Limb (tissue), 2 donors: ENCODE measurements around the gene PYGB.
A peak's percentile ranks its signal among the peaks of the same experiment; 100 is the strongest.

Experiments
- DNase-seq, 2 donors: peaks; one replicate each; pipeline ENCODE4 v3.0.0-alpha.2; 2016; ENCODE audit errors: extremely low spot score in 2 of 2

PYGB gene

GRCh38 chr20:25247956-25248785, at the start of gene PYGB:
Gene PYGB (plus strand): TSS chr20:25248085. CDS start chr20:25248179, 94 bp downstream.
- peak; percentile 75 to 93 for DNase-seq

- DNase-seq, result no peak
These were observed 49.1 kb upstream of the PYGB start for GRCh38 chr20:25198663-25199383.

GRCh38 chr20:25199473-25200260, 48.2 kb upstream of the PYGB start:
- no peak for DNase-seq

GRCh38 chr20:25203089-25203488, 44.8 kb upstream of the PYGB start:
- no peak for DNase-seq

- DNase-seq, result no peak
These were observed 44.0 kb upstream of the PYGB start for GRCh38 chr20:25203871-25204320.

- DNase-seq, result no peak
These were observed 43.2 kb upstream of the PYGB start for GRCh38 chr20:25204550-25205276.

GRCh38 chr20:25205277-25206062, 42.4 kb upstream of the PYGB start:
- peak in 1 of 2 donors; percentile 25 for DNase-seq

GRCh38 chr20:25206063-25206403, 41.9 kb upstream of the PYGB start:
- no peak for DNase-seq

- DNase-seq, result no peak
These were observed 41.3 kb upstream of the PYGB start for GRCh38 chr20:25206548-25206947.

- DNase-seq, result no peak
These were observed 40.5 kb upstream of the PYGB start for GRCh38 chr20:25207149-25207959.

- no peak for DNase-seq
These were observed 39.8 kb upstream of the PYGB start for GRCh38 chr20:25207960-25208534.

GRCh38 chr20:25209400-25209799, 38.5 kb upstream of the PYGB start:
- no peak for DNase-seq

GRCh38 chr20:25209911-25210310, 38.0 kb upstream of the PYGB start:
- no peak for DNase-seq

GRCh38 chr20:25211273-25211672, 36.6 kb upstream of the PYGB start:
- no peak for DNase-seq

- DNase-seq, result no peak
These were observed 35.6 kb upstream of the PYGB start for GRCh38 chr20:25212242-25212641.

GRCh38 chr20:25213566-25214425, 34.1 kb upstream of the PYGB start:
- no peak for DNase-seq

GRCh38 chr20:25214426-25214790, 33.5 kb upstream of the PYGB start:
- DNase-seq, result no peak

- no peak for DNase-seq
These were observed 33.1 kb upstream of the PYGB start for GRCh38 chr20:25214819-25215218.
